ENCODE results near the gene TCF7L1.
"Not testable (repeated sequence)": the region's sequence is repeated elsewhere in the genome, so short reads cannot be mapped to it uniquely, and the experiment has no call there.

Gene TCF7L1

GRCh38 chr2:85132397-85132796 is 795 bp upstream of the TCF7L1 start:
- no peak for DNase-seq (ENCODE audit: low read depth in 2 of 2)

DNA sequence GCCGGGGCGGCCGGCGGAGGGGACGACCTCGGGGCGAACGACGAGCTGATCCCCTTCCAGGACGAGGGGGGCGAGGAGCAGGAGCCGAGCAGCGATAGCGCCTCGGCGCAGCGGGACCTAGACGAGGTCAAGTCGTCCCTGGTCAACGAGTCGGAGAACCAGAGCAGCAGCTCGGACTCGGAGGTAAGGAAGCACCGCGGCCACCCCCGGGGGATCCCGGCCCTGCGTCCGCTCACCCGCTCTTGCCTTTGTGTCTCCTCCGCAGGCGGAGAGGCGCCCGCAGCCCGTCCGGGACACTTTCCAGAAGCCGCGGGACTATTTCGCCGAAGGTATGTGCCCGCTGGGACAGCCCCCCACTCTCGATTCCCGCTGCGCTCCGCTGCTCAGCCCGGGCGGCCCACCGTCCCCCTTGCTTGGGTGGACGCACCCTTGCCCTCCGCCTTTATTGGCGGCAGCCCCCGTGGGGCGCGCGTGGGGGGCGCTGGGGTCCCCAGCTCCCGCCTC is 611 bp downstream of the TCF7L1 start:
- no peak for DNase-seq (ENCODE audit: low read depth in 2 of 2)

- no peak for DNase-seq (ENCODE audit: low read depth in 2 of 2)
Observed at GRCh38 chr2:85134255-85134895, 1.2 kb downstream of the TCF7L1 start.

GRCh38 chr2:85134896-85135659 is 1.9 kb downstream of the TCF7L1 start:
- no peak for DNase-seq (ENCODE audit: low read depth in 2 of 2)

GRCh38 chr2:85135660-85135914 is 2.4 kb downstream of the TCF7L1 start:
- DNase-seq (ENCODE audit: low read depth in 2 of 2), result no peak

GRCh38 chr2:85137156-85137555 is 4.0 kb downstream of the TCF7L1 start:
- no peak for DNase-seq (ENCODE audit: low read depth in 2 of 2)

GRCh38 chr2:85143463-85144082 is 10.4 kb downstream of the TCF7L1 start:
- no peak for DNase-seq (ENCODE audit: low read depth in 2 of 2)

DNA sequence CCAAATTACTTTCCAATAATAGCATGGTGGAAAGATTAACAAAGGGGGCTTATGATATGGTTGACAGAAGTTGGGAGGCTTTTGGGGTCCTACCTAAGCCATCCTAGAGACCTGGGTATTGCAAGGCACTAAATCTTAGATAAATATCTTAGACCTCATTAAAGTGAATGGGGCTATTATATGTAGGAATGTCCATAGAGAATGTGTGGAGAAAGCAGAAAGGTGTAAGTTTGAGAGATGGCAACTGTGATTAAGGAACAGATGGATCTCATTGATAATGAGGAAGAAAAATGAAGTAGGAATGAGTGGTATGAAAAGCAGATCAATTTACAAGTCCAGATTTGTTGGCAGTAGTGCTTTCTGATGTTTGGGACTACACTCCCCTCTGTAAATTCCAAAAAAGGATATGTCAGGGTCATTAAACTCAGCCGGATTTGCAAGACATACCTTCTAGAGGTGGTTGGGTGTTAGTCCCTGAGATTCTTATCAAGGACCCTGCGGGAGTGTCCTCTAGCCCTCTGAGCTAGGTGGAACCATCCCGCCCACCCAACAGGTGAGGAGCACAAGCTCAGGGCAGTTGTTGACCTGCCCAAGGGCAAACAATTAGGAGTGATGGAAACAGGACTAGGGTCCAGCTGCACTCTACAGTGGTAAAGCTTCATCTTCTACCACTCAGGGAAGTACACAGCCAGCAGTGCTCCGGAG is 12.1 kb downstream of the TCF7L1 start:
- DNase-seq (ENCODE audit: low read depth in 2 of 2), result no peak

DNA sequence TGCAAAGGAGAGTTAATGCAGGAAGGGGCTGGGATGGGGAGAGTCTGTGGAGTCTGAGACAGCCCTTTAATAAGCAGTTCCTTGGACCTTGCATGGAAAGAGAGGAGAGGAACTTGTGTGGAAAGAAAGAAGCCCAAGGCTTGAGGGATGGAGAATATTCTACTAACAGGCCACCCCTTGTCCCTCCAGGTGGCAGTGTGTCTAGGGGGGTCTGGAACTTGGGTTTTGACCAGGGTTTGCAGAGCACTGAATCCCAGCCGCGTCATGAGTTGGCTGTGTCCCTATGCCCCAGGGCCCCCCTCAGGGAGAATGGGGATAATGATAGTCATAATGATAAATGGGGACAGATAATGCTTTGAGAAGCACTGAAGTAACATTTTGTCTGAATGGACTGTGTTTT is 15.0 kb downstream of the TCF7L1 start:
- no peak for DNase-seq (ENCODE audit: low read depth in 2 of 2)

DNA sequence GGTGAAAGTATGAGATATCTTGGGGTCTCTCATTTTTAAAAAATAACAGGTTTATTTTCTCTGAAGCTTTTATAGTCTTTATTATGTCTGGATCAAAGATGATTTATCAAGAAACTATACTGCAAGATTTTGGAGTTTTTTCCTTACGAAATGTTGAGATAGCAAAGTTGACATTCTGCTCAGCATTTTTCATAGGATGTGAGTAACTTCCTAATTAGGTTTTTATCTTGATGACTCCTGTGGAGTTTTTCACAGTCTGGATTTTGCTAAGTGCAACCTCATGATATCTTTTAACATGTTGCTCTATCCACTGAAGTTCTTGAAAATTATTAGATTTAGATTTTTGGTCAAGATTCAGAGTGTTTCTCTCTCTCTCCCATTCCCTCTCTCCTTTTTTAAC is 17.8 kb downstream of the TCF7L1 start:
- no peak for DNase-seq (ENCODE audit: low read depth in 2 of 2)

DNA sequence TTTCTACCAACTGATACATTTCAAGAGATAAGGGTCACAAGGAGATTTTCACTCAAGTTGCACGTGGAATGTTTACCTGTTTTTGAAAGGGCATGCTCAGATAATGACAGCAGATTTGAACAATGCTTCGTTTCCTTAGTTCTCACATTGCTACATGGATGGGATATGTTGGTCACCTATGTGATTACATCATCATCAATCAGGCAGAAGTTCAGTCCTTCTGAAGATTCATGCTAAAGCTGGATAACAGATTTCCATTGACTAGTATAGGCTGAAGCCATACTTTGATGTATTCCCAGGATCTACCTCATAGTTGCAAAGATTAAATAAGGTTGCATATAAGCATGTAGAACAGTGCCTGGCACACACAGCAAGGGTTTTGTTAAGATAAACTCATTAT is 19.7 kb downstream of the TCF7L1 start:
- DNase-seq (ENCODE audit: low read depth in 2 of 2), result no peak

GRCh38 chr2:85154048-85154753 is 21.0 kb downstream of the TCF7L1 start:
- no peak for DNase-seq (ENCODE audit: low read depth in 2 of 2)

- not testable (repeated sequence) for DNase-seq (ENCODE audit: low read depth in 2 of 2)
Observed at GRCh38 chr2:85155082-85155481, 21.9 kb downstream of the TCF7L1 start.

DNA sequence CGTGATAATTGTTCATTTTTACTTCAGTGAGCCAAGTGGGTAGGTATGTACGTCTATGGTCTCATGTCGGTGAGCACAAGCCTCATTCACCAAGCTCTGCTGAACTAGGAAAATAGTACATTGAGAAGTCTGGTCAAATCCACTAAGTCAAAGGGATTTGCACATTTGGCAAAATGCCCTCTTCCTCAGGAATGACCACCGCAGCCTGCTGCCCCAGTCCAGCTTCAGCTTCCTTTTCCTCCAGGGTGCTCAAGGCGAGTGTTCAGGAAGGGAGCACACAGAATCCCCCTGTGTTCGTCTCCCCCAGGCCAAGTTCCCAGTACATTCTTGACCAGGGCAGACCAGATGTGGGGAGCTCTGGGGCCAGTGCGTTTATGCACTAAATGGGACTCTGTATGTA is 23.0 kb downstream of the TCF7L1 start:
- no peak for DNase-seq (ENCODE audit: low read depth in 2 of 2)

DNA sequence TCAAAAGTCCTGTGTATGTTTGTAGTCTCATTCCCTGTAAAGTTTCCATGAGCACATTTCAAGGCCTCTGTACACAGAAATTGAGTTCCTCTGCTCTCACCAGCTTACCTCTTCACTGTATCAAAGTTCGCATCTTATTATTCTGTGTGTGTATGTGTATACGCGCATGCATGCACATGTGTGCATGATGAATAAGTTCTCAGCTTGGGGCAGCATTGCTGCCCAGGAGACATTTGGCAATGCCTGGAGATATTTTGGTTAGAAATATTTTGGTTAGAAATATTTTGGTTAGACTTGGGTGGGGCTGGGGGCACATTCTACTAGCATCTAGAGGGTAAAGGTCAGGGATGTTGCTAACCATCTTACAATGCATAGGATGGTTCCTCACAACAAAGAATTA is 23.4 kb downstream of the TCF7L1 start:
- no peak for DNase-seq (ENCODE audit: low read depth in 2 of 2)

DNA sequence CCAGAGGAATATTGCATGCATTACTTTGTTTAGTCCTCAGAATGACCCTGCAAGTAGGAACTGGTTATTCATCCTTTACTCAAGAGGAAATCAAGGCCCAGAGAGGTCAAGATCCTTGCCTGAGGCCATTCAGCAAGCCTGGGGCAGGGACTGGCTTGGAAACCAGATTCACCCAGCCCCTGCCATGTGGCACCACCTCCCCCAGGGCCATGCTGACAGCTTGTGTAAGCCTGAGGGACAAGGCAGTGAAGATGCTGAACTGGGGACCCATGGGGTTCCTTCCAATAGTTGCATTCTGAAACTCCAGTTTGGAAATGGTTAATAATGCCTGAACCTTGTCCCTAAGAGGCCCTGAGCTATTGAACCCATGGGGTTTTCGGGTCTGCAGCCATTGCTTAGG is 24.2 kb downstream of the TCF7L1 start:
- no peak for DNase-seq (ENCODE audit: low read depth in 2 of 2)

- no peak for DNase-seq (ENCODE audit: low read depth in 2 of 2)
Observed at GRCh38 chr2:85158559-85159273, 25.5 kb downstream of the TCF7L1 start.

DNA sequence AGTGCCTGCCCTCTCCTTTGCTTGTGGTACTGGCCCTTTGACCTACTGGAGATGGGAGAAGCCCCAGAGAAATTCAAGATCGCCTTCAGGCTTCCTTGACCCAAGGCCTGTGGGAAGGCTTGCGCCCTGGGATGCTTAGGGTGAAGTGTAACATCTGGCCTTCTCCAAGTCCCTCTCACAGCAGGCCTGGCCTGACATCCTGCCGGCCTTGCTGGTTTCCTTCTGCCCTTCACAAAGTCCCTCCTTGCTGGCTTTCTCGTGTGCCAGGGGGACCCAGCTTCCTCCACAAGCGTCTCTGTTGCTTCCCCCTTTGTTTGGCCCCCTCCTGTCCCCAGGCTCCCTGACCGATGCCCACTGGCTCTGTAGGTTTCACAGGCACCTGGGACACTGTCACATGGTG is 26.4 kb downstream of the TCF7L1 start:
- no peak for DNase-seq (ENCODE audit: low read depth in 2 of 2)

GRCh38 chr2:85160966-85161960 is 28.1 kb downstream of the TCF7L1 start:
- no peak for DNase-seq (ENCODE audit: low read depth in 2 of 2)

DNA sequence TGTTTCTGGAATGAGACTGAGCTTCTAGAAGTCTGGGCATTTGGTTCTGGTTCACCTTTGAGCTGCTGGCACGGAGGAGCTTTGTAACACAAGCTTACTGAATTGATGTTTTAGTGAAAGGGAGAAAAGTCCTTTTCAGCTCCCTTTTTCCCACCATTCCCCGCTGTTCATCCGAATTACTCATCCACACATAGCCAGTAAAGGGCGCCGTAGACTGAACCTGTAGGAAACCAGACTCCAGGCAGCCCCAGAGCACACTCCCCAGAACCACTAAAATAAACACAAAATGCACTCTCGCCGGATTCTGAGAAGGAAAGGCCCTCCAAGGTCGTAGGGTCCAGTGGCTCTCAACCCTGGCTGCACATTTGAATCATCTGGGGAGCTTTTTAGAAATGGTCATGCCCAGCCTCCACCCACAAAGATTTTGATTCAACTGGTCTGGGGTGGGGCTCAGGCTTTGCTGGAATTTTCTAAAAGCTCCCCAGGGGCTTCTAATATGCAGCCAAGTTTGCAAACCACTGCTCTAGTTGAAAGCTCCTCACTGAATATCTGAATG is 29.6 kb downstream of the TCF7L1 start:
- no peak for DNase-seq (ENCODE audit: low read depth in 2 of 2)

All from stimulated activated CD4-positive, alpha-beta T cell treated with anti-CD3 and anti-CD28 coated beads, Interleukin-15, amount 100 ng/mL, for 48 hours (primary cell).